ENCODE data around the gene FHOD3. TPM values are rescaled to one million over a fixed set of nuclear protein-coding genes. Genes with fewer than 3 reads are reported as not detected.

FHOD3 gene
- total and polyA plus RNA-seq, 2 of the 8 experiments (the other 6 are each of a cell fraction or from before 2014, with no cell fraction given): 9.7 to 10.5 TPM

GRCh38 chr18:36274083-36274715, 23.3 kb upstream of the FHOD3 start (continued):
- TF ChIP-seq HDAC2 (IDR thresholded peaks at IDR 0.05; ENCODE audit: borderline replicate concordance in 1 of 2, low read depth in 2 of 2, low read length in 2 of 2): no peak
